Renal cortex interstitium (tissue), 15 donors: ENCODE data around the gene HNRNPH1. TPM values are rescaled to one million over a fixed set of nuclear protein-coding genes. Genes with fewer than 3 reads are reported as not detected.
A peak's percentile ranks its signal among the peaks of the same experiment; 100 is the strongest.
"Not testable (repeated sequence)": the region's sequence is repeated elsewhere in the genome, so short reads cannot be mapped to it uniquely, and the experiment has no call there.

Experiments
- DNase-seq, 11 donors: peaks; one replicate each; pipeline ENCODE4 v3.0.0-alpha.2; 2013; ENCODE audit warnings: low read depth in 9 of 11, low spot score in 4 of 11; ENCODE audit errors: extremely low read depth in 1 of 11
- long read RNA-seq, 16 experiments: transcript quantifications; one replicate each; lab custom pipeline, GENCODE V29; 2026
- polyA plus RNA-seq, 3 donors: library from polyadenylated mRNA; unstranded; fragments of 120-200 nt; gene quantifications; one replicate each; pipeline ENCODE4 v1.2.1, GENCODE V29; 2013; ENCODE audit not compliant: insufficient read length in 3 of 3

Gene HNRNPH1, protein sequence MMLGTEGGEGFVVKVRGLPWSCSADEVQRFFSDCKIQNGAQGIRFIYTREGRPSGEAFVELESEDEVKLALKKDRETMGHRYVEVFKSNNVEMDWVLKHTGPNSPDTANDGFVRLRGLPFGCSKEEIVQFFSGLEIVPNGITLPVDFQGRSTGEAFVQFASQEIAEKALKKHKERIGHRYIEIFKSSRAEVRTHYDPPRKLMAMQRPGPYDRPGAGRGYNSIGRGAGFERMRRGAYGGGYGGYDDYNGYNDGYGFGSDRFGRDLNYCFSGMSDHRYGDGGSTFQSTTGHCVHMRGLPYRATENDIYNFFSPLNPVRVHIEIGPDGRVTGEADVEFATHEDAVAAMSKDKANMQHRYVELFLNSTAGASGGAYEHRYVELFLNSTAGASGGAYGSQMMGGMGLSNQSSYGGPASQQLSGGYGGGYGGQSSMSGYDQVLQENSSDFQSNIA
- polyA plus RNA-seq: 1,000 to 10,000 TPM; 1,069 to 1,578 (median 1,180) TPM
- long read RNA-seq, donor 1, full-length matches to known transcripts: 18 of 91 reads
- long read RNA-seq, donor 1, partial matches to known transcripts: 73 of 91 reads
- long read RNA-seq, donor 1, other reads (novel, unspliced or antisense): 0 of 91 reads
- long read RNA-seq, donor 2, full-length matches to known transcripts: 32 of 81 reads
- long read RNA-seq, donor 2, partial matches to known transcripts: 49 of 81 reads
- long read RNA-seq, donor 2, other reads (novel, unspliced or antisense): 0 of 81 reads
- long read RNA-seq, donor 3, full-length matches to known transcripts: 53 of 166 reads
- long read RNA-seq, donor 3, partial matches to known transcripts: 113 of 166 reads
- long read RNA-seq, donor 3, other reads (novel, unspliced or antisense): 0 of 166 reads
- long read RNA-seq, donor 4, full-length matches to known transcripts: 63 of 115 reads
- long read RNA-seq, donor 4, partial matches to known transcripts: 52 of 115 reads
- long read RNA-seq, donor 4, other reads (novel, unspliced or antisense): 0 of 115 reads
- long read RNA-seq, donor 5: 0 reads
- long read RNA-seq, donor 6, full-length matches to known transcripts: 74 of 213 reads
- long read RNA-seq, donor 6, partial matches to known transcripts: 139 of 213 reads
- long read RNA-seq, donor 6, other reads (novel, unspliced or antisense): 0 of 213 reads
- long read RNA-seq, donor 7, full-length matches to known transcripts: 49 of 140 reads
- long read RNA-seq, donor 7, partial matches to known transcripts: 91 of 140 reads
- long read RNA-seq, donor 7, other reads (novel, unspliced or antisense): 0 of 140 reads
- long read RNA-seq, donor 8: 0 reads
- long read RNA-seq, donor 9, full-length matches to known transcripts: 28 of 61 reads
- long read RNA-seq, donor 9, partial matches to known transcripts: 33 of 61 reads
- long read RNA-seq, donor 9, other reads (novel, unspliced or antisense): 0 of 61 reads
- long read RNA-seq, donor 10, full-length matches to known transcripts: 44 of 114 reads
- long read RNA-seq, donor 10, partial matches to known transcripts: 70 of 114 reads
- long read RNA-seq, donor 10, other reads (novel, unspliced or antisense): 0 of 114 reads
- long read RNA-seq, donor 11, full-length matches to known transcripts: 36 of 66 reads
- long read RNA-seq, donor 11, partial matches to known transcripts: 30 of 66 reads
- long read RNA-seq, donor 11, other reads (novel, unspliced or antisense): 0 of 66 reads
- long read RNA-seq, donor 12, full-length matches to known transcripts: 15 of 32 reads
- long read RNA-seq, donor 12, partial matches to known transcripts: 17 of 32 reads
- long read RNA-seq, donor 12, other reads (novel, unspliced or antisense): 0 of 32 reads
- long read RNA-seq, donor 13: 0 reads
- long read RNA-seq, donor 14, full-length matches to known transcripts: 36 of 77 reads
- long read RNA-seq, donor 14, partial matches to known transcripts: 41 of 77 reads
- long read RNA-seq, donor 14, other reads (novel, unspliced or antisense): 0 of 77 reads
- long read RNA-seq, donor 15, full-length matches to known transcripts: 24 of 387 reads
- long read RNA-seq, donor 15, partial matches to known transcripts: 349 of 387 reads
- long read RNA-seq, donor 15, other reads (novel, unspliced or antisense): 14 of 387 reads
- long read RNA-seq, donor 16, full-length matches to known transcripts: 127 of 1,244 reads
- long read RNA-seq, donor 16, partial matches to known transcripts: 830 of 1,244 reads
- long read RNA-seq, donor 16, other reads (novel, unspliced or antisense): 287 of 1,244 reads

DNA sequence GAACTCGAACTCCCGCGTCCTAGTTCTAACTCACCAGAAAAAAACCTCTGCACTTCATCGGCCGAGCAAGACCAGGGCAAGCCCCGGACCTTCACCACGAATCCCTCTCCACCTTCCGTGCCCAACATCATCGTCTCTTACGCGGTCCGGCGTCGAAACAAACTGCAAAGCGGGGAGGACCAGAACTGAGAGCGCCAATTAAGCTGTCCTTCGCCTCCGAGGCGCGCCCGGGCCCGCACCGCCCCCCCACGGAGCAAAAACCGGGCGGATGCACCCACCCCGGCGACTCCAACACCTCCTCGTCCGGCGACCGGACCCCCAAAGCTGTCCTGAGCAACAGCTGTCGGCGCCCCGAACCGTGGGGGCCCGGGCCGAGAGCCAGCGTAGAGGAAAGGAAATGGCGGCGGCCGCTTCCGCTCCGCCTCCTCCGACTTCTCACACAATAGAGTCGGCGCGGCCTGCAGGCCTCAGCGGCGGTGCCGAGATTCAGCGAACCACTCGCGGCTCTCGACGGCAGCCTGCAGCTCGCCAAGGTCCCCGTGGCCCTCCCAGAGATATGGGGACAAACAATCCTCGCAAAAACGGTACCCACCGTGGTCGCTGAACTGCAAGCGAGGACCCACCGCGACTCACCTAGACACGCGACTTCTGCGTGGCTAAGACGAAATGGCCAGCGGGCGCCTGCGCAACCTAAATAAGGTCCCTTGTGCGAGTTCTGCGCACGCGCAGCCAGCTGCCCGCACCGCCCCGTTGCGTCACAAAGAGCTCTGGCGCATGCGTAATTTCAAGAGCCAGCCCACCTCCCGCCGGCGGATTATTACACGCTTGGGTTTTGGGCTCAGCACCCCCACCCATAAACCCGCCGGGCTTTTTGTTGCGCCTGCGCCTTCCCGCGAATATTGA, at the start of gene HNRNPH1:
Gene HNRNPH1 (minus strand): TSS at position 669 of the 903 bp plus-strand sequence. CDS start 538 bp downstream, at position 131.
- DNase-seq: peak; percentile 97 to 99 (median 98)

DNA sequence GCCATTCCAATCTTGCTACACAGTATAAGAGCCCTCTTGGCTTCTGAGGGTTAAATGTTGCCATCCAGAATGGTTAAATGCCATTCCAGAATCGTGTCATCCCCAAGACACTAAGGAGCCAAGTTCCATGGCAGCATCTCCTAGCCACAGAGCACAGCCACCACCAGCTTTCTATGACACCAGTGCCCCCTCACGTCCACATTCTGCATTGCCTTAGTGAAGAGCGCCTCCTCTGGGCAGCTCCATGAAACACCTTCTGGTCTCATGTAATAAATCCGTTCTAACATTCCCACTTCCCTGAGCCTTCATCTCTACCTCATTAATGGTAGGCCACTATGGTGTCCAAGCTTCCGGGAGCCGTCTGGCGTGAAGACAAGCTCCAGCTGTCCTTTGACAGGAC, 44.9 kb upstream of the HNRNPH1 start:
- DNase-seq: peak in 6 of 11 donors; percentile 45 to 55 (median 51)

DNA sequence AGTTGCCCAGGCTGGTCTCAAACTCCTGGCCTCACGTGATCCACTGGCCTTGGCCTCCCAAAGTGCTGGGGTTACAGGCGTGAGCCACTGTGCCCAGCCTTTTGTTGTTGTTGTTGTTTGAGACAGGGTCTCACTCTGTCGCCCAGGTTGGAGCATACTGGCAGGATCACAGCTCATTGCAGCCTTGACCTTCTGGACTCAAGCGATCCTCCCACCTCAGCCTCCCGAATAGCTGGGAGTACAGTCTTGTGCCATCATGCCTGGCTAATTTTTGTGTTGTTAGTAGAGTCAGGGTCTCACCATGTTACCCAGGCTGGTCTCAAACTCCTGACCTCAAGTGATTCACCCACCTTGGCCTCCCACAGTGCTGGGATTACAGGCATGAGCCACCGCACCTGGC, 38.2 kb upstream of the HNRNPH1 start:
- not testable (repeated sequence) for DNase-seq

DNA sequence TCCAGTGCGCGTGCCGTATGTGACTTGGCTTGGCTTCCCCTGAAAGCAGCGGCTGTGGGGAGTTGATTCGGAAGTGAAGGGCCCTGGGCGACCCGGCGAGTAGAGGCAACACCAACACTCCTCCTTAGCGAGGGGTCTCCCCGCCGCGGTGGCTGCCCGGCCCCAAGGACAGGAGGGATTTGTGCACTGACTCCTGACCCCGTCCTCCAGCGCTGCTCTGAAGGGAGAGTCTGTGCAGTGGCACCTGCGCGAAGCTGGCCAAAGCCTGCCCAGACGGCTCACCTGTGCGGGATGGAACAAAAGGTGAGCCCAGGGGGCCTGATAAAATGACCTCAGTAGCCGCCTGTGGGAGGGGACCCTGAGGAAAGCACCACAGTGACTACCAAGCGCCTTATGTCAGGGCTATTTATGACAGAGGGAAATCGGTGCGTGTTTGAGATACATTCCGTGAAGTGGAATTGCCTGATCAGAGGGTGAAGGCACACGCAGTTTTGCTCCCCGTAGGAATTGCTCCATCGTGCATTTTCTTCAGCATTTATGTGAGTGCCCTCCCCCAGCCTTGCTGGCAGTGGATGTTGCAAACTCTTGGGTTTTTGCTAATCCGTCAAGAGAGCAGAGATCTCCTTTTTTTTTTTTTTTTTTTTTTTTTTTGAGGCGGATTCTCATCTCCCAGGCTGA, 34.8 kb upstream of the HNRNPH1 start:
- not testable (repeated sequence) for DNase-seq

DNA sequence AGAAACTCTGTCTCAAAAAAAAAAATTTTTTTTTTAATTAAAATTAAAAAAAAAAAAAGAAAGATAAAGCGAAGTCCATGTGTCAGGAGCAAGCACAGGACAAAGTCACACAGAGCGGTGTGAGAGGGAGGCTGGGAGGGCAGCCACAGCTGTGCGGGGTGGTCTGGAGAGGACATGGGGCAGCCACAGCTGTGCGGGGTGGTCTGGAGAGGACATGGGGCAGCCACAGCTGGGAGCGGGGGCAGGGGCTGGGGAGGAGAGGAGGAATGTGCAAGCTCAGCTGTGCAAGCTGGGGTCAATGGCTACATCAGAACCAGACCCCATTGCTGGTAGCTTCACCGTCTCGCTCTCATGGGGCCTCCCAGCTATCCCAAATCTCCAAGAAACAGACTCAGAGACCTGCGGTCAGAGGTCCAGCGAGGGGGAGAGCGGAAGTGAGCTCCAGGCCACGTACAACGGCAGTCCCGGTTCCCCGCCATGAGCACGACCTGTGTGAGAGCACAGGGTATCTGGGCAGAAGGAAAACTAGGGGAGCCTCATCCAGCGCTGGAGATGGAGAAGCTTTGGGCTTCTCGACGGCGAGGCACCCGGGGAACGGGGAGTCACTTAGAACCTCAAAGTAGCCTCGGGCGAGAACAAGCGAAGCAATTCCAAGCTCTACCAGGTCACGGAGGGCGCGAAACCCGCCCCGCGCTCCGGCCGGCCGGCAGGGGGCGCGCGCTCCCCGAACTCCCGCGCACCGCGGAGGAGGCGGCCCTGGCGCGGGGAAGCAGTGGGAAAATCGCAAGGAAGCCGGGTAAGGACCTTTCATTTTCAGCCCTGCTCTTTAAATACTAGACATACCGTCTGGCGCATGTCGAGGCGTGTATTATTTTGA, 34.1 kb upstream of the HNRNPH1 start:
- not testable (repeated sequence) for DNase-seq

DNA sequence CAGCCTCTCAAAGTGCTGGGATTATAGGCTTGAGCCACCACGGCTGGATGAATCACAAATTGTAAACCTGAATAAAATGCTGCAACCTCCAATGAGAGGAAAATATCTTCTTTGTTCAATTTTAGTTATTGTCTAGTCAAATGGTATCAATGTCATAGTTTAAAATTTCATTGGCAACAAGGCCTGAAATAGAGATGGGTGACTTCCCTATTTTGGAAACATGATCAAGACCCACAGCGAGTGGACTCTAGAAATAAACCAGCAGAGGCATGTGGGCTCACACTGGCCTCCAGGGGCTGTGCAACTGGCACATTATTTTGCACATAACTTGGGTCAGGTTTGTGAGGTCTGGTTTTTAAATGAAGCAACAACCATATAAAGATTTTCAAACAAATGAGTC, 29.7 kb upstream of the HNRNPH1 start:
- not testable (repeated sequence) for DNase-seq

DNA sequence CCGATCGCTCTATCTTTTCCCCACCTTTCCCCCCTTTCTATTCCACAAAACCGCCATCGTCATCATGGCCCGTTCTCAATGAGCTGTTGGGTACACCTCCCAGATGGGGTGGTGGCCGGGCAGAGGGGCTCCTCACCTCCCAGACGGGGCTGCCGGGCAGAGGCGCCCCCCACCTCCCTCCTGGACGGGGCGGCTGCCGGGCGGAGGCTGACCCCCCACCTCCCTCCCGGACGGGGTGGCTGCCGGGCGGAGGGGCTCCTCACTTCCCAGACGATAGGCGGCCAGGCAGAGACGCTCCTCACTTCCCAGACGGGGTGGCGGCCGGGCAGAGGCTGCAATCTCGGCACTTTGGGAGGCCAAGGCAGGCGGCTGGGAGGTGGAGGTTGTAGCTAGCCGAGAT, 26.8 kb upstream of the HNRNPH1 start:
- DNase-seq: not testable (repeated sequence)

DNA sequence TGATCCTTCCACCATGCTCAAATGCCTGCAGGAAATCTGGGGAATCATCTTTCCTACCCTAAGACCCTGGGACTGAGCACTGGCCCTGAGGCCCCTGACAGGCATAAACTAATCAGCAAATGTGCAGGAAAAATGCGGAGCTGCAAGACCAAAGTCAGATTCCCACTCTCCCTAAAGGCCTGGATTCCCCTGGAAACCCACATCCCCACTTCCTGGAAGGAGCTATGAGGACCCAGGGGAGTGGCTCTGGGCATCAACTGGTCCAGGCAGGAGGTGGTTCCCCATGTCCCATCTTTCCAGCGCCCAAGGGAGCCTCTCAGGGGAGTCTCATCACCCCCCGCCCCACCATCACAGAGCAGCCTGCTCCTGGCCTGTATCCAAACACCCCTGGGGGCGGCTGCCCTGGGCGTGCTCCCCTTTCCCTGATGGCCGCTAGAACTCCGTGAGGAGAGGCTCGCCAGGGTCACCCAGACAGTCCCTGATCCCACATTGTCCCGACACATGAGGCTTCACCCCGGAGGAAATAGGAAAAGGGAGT, 25.8 kb upstream of the HNRNPH1 start:
- not testable (repeated sequence) for DNase-seq

DNA sequence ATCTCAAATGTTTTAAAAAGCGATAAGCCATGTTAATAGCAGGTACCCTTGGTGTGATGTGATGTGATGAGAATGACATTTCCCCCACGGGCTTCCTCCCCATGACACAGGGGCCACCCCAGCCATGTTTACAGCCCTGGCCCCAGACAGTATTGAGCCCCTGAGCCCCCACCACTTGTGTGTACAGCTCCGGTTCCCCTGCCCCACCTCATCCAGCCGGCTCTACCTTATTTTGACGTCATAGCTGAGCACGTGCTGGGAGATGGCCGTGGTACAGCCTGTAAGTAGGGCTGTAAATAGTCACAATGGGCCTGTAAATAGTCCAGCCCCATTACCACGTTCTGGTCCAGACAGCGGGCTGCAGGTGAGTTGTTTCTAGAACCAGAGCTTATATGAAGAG, 24.9 kb upstream of the HNRNPH1 start:
- no peak for DNase-seq

DNA sequence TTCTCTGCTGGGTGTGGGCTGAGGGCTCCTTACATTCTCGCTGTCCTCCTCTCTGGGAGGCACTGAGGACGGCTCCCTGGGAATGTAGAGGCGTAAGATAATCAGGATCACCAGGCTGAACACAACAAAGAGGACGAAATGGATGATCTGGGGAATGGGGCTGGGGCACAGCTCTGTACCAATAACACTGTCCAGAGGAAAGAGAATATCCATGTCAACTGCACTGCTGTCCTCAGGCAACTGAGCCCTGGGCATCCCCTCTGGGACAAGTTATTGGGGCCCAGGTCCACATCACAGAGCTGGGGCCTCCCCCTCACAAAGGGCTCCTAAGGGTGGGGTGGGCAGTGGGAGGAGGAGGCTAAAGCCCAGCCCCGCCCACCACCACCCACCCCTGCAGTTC, 21.3 kb upstream of the HNRNPH1 start:
- not testable (repeated sequence) for DNase-seq

DNA sequence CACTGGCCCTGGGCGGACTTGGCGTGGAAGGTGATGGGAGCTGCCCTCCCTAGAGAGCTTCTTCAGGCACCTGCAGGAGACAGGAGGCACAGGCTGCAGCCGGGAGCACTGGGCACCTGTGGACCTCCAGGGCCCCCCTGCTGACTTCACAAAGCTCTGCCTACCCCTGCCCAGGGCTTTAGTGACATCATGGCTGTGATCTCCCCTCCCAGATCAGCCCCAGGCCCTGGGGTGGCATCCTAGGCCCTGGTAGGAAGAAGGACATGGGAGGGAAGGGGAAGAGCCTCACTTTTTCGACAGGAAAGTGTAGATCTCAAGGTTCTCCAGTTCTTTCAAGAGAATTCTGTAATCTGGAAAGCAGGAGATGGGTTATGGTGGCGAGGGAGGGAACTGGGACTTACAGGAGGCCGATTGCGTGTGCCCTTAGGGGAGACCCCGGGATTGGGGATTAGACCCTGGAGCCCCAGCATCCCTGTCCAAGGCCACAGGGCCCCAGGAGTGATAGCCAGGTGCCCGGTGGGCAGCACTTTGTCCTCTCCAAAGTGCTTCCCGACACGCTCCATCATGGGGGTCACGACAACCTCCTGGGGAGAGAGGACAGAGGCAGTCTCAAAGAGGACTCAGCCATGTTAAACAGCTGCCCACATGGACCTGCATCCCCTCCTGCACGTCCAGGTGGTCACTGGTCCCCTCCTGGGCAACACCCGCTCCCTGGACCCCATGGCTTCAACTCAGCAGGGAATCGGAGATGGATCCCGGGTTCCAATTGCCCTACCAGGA, 19.9 kb upstream of the HNRNPH1 start:
- DNase-seq: not testable (repeated sequence)

DNA sequence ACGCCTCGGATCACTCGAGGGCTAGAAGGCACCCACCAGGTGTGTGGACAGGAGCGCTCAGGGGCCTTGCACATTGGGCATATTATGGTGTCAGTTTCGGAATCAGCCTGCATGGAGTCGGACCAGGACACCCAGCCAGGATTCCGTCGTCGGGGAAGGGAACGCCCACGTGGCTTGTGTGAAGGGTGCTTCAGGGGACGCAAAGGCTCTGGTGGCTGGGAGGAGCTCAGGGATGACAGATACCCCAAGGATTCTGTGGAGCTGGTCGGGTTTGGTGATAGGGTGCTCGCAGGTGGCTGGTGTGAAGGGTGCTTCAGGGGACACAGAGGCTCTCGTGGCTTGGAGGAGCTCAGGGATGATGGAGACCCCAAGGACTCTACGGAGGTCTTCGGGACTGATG, 19.2 kb upstream of the HNRNPH1 start:
- not testable (repeated sequence) for DNase-seq

DNA sequence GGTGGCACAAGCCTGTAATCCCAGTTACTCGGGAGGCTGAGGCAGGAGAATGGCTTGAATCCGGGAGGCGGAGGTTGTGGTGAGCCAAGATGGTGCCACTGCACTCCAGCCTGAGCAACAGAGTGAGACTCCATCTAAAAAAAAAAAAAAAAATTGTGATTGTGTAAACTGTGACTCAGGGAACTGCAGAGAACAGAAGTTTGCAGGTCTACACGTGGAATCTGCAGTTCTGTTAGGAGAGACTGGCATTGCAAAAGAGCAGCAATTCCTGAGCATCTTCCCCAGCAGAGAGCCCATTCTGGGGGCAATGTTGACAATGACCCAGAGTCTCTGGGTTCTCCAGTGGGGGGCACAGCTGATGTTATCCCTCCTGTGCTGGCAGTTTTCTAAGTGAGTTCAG, 18.3 kb upstream of the HNRNPH1 start:
- DNase-seq: not testable (repeated sequence)

DNA sequence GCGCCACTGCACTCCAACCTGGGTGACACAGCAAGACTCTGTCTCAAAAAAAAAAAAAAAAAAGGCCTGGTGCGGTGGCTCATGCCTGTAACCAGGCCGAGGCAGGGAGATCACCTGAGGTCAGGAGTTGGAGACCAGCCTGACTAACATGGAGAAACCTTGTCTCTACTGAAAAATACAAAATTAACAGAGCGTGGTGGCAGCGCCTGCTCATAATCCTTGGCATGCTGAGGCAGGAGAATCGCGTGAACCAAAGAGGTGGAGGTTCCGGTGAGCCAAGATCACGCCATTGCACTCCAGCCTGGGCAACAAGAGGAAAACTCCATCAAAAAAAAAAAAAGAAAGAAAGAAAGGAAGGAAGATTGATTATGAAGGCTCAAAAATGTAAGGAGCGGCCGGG, 15.8 kb upstream of the HNRNPH1 start:
- DNase-seq: not testable (repeated sequence)
